22Rv1 (cell line): ENCODE data around the gene ZNF584.
A peak's percentile ranks its signal among the peaks of the same experiment; 100 is the strongest.

Source experiments
- H3K27ac ChIP-seq: fragments of 450-650 bp; 2 replicates; pipeline ENCODE4 v1.5.1; 2017
- CTCF ChIP-seq: fragments of 450-650 bp; IDR thresholded peaks from 2 replicates; pipeline ENCODE4 v1.5.1; 2017; ENCODE audit warnings: mild to moderate bottlenecking
- ZFX ChIP-seq: fragments of 450-650 bp; IDR thresholded peaks from 2 replicates; pipeline ENCODE4 v1.6.1; 2017; ENCODE audit warnings: antibody characterized with exemption, borderline replicate concordance

Gene ZNF584

GRCh38 chr19:58388175-58388526, 20.3 kb upstream of the ZNF584 start:
- TF ChIP-seq CTCF (0 out of 2 replicates have a peak, but pooled peaks have one; percentile 1), ZFX (no peak)

GRCh38 chr19:58392945-58393724, 15.3 kb upstream of the ZNF584 start:
- peak overlapping the region; percentile 82 for H3K27ac ChIP-seq

More at GRCh38 chr19:58388175-58388526, 20.3 kb upstream of the ZNF584 start:
- peak overlapping the region; percentile 98 for H3K27ac ChIP-seq

GRCh38 chr19:58393725-58394033, 14.8 kb upstream of the ZNF584 start:
- TF ChIP-seq CTCF (no peak), ZFX (no peak)
- peak overlapping the region; percentile 82 for H3K27ac ChIP-seq

More at GRCh38 chr19:58392945-58393724, 15.3 kb upstream of the ZNF584 start:
- TF ChIP-seq ZFX, result no peak
- TF ChIP-seq CTCF, result no peak

- peak overlapping the region; percentile 82 for H3K27ac ChIP-seq
- TF ChIP-seq CTCF, result no peak
- TF ChIP-seq ZFX, result no peak
These were observed 13.6 kb upstream of the ZNF584 start for GRCh38 chr19:58394821-58395219.

- no peak for TF ChIP-seq CTCF
- TF ChIP-seq ZFX, result no peak
- H3K27ac ChIP-seq, result peak within 1 kb of the TSS; percentile 82
These were observed 13.1 kb upstream of the ZNF584 start, which contains the start of gene RNF225 for GRCh38 chr19:58395220-58395978. Gene RNF225 (plus strand): TSS chr19:58395656. CDS start chr19:58396090, 434 bp downstream.

- peak overlapping the region; percentile 82 for H3K27ac ChIP-seq
- no peak for TF ChIP-seq ZFX
These were observed 12.3 kb upstream of the ZNF584 start for GRCh38 chr19:58395979-58396627.

- TF ChIP-seq CTCF (no peak), ZFX (no peak)
- H3K27ac ChIP-seq, result peak overlapping the region; percentile 82
These were observed 11.5 kb upstream of the ZNF584 start for GRCh38 chr19:58396691-58397532.
